Measurements from ENCODE around the gene CTSF.
"Not testable (repeated sequence)": the region's sequence is repeated elsewhere in the genome, so short reads cannot be mapped to it uniquely, and the experiment has no call there.

Gene CTSF

DNA sequence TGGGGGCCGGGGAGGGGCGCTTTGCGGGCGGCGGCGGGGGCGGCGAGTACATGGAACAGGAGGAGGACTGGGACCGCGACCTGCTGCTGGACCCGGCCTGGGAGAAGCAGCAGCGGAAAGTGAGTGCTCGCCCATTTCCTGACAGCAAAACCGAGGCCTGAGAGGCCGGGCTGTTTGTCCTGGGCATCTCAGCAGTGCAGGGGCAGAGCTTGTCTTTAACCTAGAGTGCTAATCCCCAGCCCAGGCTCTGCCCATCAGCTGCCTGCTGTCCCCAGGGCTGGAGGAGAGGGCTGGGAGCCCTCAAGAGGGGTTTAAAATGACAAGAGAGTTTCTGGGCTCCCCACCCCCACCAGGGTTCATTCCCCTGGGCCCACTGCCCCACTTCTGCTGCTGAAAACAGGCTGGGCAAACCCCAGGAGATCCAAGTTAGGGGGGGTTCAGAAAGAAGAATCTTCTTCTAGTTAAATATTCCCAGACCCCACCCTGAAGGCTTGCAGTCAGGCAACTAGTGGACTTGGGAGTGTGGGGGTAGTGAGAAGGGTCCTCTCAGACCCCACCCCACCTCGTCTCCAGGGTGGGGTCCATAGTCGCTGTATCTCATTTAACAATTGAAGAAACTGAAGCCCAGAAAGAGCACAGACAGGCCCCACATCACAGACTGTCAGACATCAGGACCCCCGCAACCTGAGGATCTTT lies 21.3 kb downstream of the CTSF start:
- in situ Hi-C loops (cut with HindIII; ENCODE audit: low pct_unique_long_range_greater_than_20kb, low sequenced_read_pairs): no loop called here
- no peak for TF ChIP-seq JUND (IDR thresholded peaks at IDR 0.05; ENCODE audit: low read depth)
- DNase-seq (ENCODE audit: low read depth in 1 of 2, low spot score in 1 of 2): no peak

DNA sequence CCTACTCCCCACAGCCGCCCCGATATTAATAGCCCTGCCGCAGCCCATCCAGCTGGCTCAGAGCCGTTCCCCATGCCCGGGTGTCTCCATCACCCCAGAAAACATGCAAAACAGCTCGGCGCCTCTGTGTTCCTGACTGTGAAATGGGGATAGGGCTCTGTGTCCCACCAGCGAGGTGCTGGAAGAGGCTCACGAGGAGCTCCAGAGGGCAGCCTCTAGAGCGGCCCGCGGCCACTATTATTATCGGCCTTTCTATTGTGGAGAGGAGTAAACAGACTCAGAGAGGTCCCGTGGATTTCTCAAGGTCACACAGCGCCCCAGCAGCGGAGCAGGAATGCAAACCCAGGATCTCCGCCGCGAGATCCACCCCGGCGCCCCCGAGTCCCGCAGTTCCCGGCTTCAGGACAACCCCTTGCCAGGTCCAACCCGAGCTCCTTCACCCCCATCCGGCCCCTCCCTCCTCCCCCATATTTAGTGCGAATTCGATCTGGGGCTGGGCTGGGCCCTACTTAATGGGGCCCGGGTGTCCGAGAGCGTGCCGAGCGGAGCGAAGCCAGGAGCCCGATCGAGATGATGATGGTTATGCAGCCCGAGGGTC lies 21.9 kb downstream of the CTSF start, which contains the start of gene ACTN3:
Gene ACTN3 (plus strand): TSS at position 536 of the 598 bp plus-strand sequence. CDS start 35 bp downstream, at position 571.
- no peak for DNase-seq (ENCODE audit: low read depth in 1 of 2, low spot score in 1 of 2)
- in situ Hi-C loops (cut with HindIII; ENCODE audit: low pct_unique_long_range_greater_than_20kb, low sequenced_read_pairs): no loop called here
- no peak for TF ChIP-seq JUND (IDR thresholded peaks at IDR 0.05; ENCODE audit: low read depth)

DNA sequence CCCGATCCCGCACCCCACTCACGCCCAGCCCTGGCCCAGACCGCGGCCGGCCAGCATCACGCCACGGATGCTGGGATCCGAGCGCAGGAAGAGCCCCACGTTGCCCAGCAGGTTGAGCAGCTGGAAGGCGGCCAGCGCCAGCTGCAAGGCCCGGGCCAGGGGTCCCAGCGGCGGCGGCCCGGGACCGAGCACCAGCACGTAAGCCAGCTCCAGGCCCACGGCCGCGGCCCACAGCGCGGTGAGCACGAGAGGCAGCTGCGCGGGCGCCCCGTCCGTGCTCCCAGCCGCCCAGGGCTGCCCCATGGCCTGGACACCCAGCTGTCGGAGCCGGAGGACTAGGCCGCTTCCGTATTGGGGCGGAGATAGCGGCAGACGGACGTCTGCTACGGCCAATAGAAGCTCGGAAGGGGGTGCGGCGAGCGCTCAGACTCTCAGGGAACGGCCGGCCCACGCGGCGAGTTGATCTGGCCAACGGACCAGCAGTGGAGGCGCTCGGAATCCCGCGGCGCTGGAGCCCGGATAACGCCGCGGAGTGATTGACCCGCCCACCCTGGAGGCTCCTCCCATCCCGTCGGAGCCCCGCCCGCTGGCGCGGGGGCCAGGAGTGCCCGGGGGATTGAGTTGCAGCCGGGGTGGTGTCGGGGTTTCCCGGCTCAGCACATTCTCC lies 22.6 kb downstream of the CTSF start, which contains the start of gene ZDHHC24:
Gene ZDHHC24 (minus strand): TSS at position 348 of the 667 bp plus-strand sequence. CDS start 45 bp downstream, at position 303.
- TF ChIP-seq JUND (IDR thresholded peaks at IDR 0.05; ENCODE audit: low read depth): no peak
- in situ Hi-C loops (cut with HindIII; ENCODE audit: low pct_unique_long_range_greater_than_20kb, low sequenced_read_pairs): no loop called here
- DNase-seq (ENCODE audit: low read depth in 1 of 2, low spot score in 1 of 2): peak; percentile 99 to 100

GRCh38 chr11:66544952-66545351 lies 23.5 kb downstream of the CTSF start:
- in situ Hi-C loops (cut with HindIII; ENCODE audit: low pct_unique_long_range_greater_than_20kb, low sequenced_read_pairs); DNase-seq (ENCODE audit: low read depth in 1 of 2, low spot score in 1 of 2): not testable (repeated sequence)

DNA sequence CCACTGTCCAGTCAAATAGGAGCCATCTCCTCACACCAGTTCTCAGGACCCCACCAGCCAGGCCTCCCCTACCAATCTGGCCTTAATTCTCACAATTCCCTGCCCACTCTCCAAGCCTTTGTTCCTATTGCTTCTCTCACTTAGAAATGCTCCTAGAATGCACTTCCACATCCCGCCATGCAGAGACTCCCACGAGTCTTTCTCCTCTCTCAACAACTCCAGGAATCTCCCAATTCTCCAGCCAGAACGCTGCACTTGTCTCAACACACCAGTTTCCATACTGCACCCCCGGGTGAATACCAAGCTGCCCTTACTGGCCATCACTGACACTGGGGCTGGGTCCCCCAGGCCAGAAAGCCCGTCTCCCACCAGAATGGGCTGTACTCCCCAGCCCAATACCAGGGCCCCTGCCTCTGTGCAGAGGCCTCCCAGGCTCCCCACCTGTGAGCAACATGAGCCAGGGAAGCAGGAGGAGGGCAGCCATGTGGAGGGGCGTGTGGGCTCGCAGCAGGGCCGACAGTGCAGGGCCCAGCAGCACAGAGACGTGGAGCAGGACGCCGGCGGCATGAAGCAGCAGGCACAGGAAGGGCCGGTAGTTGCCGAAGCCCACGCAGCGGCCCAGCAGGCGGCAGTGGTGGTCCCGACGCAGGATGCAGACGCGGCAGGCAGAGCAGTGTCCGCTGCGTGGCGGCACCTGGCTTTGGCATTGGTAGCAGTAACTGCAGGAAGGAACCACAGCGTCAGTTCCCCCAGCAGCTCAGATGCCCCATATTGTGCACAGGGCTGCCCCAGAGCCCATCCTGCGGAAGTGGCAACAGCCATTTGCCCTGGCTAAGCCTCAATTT lies 24.9 kb downstream of the CTSF start:
- no peak for TF ChIP-seq JUND (IDR thresholded peaks at IDR 0.05; ENCODE audit: low read depth)
- in situ Hi-C loops (cut with HindIII; ENCODE audit: low pct_unique_long_range_greater_than_20kb, low sequenced_read_pairs): no loop called here
- no peak for DNase-seq (ENCODE audit: low read depth in 1 of 2, low spot score in 1 of 2)

DNA sequence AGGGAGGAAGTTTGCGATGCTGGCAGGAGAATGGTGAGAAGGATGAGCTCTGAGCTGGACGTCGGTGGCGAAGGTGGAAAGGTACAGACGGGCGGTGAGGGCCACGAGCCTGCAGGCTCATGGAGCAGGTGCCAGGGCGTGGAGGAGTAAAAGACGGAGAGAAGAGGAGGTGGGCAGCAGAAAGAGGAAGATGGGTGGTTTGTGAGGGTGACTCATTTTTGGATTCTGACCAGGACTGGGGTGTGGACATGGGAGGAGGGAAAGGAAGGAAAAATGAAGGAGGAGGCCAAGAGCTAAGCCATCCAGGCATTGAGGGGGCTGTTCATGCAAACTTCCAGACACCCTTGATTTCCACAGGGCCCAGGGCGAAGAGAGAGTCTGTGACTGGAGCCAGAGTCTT lies 26.0 kb downstream of the CTSF start:
- no peak for DNase-seq (ENCODE audit: low read depth in 1 of 2, low spot score in 1 of 2)
- no peak for TF ChIP-seq JUND (IDR thresholded peaks at IDR 0.05; ENCODE audit: low read depth)
- in situ Hi-C loops (cut with HindIII; ENCODE audit: low pct_unique_long_range_greater_than_20kb, low sequenced_read_pairs): no loop called here

- in situ Hi-C loops (cut with HindIII; ENCODE audit: low pct_unique_long_range_greater_than_20kb, low sequenced_read_pairs): no loop called here
- no peak for DNase-seq (ENCODE audit: low read depth in 1 of 2, low spot score in 1 of 2)
- TF ChIP-seq JUND (IDR thresholded peaks at IDR 0.05; ENCODE audit: low read depth): no peak
Measured at GRCh38 chr11:66541892-66542291, 26.5 kb downstream of the CTSF start.

DNA sequence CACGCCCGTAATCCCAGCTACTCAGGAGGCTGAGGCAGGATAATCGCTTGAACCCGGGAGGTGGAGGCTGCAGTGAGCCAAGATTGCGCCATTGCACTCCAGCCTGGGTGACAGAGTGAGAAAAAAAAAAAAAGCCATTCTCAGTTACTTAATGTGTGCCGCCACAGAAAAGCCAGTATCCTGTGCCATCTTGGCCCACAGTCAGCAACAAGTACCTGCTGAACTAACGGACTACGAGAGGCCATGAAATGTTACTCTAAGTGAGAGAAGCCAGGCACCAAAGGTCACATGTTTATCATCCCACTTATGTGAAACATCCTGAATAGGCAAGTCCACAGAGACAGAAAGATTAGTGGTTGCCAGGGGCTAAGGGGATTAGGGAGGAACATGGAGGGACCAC lies 27.8 kb downstream of the CTSF start:
- in situ Hi-C loops (cut with HindIII; ENCODE audit: low pct_unique_long_range_greater_than_20kb, low sequenced_read_pairs); DNase-seq (ENCODE audit: low read depth in 1 of 2, low spot score in 1 of 2): not testable (repeated sequence)

DNA sequence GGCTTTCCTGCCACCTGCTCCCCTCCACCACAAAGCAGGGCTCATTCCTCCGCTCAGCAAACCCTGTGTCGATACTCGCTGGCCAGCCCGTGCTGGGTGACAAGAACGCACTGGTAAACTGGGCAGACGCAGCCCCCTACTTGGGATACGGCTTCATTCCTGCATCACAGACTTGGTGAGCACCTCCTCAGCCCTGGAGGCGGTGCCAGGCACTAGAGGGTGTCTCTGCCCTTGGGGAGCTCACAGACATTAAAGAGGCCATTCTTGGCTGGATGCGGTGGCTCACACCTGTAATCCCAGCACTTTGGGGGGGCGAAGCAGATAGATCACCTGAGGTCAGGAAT lies 28.6 kb downstream of the CTSF start:
- in situ Hi-C loops (cut with HindIII; ENCODE audit: low pct_unique_long_range_greater_than_20kb, low sequenced_read_pairs): no loop called here
- TF ChIP-seq JUND (IDR thresholded peaks at IDR 0.05; ENCODE audit: low read depth): no peak
- no peak for DNase-seq (ENCODE audit: low read depth in 1 of 2, low spot score in 1 of 2)

DNA sequence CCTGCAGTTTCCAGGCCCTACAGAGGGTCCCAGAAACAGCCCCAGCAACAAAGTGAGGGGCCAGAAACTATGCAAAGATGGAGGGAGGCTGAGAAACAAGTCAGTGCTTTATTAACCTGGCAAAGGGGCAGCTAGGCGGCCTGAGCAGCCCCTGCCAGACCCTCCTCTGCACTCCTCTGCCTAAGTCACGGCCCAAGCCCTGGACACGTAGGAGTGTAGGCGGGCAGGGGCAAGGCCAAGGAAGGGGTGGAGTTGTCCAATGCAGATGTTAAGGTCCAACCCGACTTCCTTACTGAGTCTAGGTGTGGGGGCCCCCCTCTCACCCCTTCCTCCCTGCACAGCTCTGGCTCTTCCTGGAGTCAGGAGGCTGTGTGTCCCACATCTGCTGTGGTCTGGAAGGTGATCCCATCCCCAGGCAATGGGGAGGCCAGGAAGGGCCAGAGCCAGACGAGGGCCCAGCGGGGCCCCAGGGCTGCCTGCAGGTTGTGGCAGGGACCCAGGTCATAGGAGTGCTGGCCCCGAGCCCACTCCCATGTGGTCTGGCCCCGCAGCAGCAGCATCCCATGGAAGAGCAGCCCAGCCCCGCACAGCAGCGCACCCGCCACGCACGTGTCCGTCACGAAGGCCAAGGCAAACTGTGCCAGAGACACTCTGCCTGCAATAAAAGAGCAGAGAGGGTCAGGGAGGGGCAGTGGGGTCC lies 29.1 kb downstream of the CTSF start:
- TF ChIP-seq JUND (IDR thresholded peaks at IDR 0.05; ENCODE audit: low read depth): no peak
- in situ Hi-C loops (cut with HindIII; ENCODE audit: low pct_unique_long_range_greater_than_20kb, low sequenced_read_pairs): no loop called here
- DNase-seq (ENCODE audit: low read depth in 1 of 2, low spot score in 1 of 2): no peak

- no peak for DNase-seq (ENCODE audit: low read depth in 1 of 2, low spot score in 1 of 2)
- TF ChIP-seq JUND (IDR thresholded peaks at IDR 0.05; ENCODE audit: low read depth): no peak
- in situ Hi-C loops (cut with HindIII; ENCODE audit: low pct_unique_long_range_greater_than_20kb, low sequenced_read_pairs): no loop called here
Measured at GRCh38 chr11:66532784-66533183, 35.6 kb downstream of the CTSF start.

- in situ Hi-C loops (cut with HindIII; ENCODE audit: low pct_unique_long_range_greater_than_20kb, low sequenced_read_pairs): no loop called here
- no peak for DNase-seq (ENCODE audit: low read depth in 1 of 2, low spot score in 1 of 2)
- TF ChIP-seq JUND (IDR thresholded peaks at IDR 0.05; ENCODE audit: low read depth): no peak
Measured at GRCh38 chr11:66531841-66532240, 36.6 kb downstream of the CTSF start.
